Astrocyte (in vitro differentiated cells and primary cell): ENCODE measurements around the gene PPP1R12A. TPM values are rescaled to one million over a fixed set of nuclear protein-coding genes. Genes with fewer than 3 reads are reported as not detected.

ENCODE experiments used
- DNase-seq: peaks from one replicate; pipeline ENCODE4 v3.0.0-alpha.2; 2010; ENCODE audit warnings: low read depth
- FAIRE-seq: peaks from 2 replicates; lab custom pipeline; 2011; peaks lifted over from hg19 to GRCh38; lab: Jason Lieb, UNC
- H2AFZ ChIP-seq: 2 replicates; pipeline ENCODE4 v1.6.0; 2012; ENCODE audit warnings: low read depth, low read length, inconsistent platforms
- H3K27ac ChIP-seq: 2 replicates; pipeline ENCODE4 v1.5.1; 2011; ENCODE audit warnings: low read depth, low read length, inconsistent platforms
- H3K27me3 ChIP-seq: 2 replicates; pipeline ENCODE4 v1.6.0; 2011; ENCODE audit warnings: low read length, inconsistent platforms; ENCODE audit not compliant: insufficient read depth
- H3K36me3 ChIP-seq: 2 replicates; pipeline ENCODE4 v1.5.1; 2011; ENCODE audit warnings: low read length, inconsistent platforms; ENCODE audit not compliant: insufficient read depth
- H3K4me1 ChIP-seq: 2 replicates; pipeline ENCODE4 v1.5.1; 2011; ENCODE audit warnings: low read length, inconsistent platforms; ENCODE audit not compliant: insufficient read depth
- H3K4me2 ChIP-seq: 2 replicates; pipeline ENCODE4 v1.6.0; 2012; ENCODE audit warnings: low read length, inconsistent platforms
- H3K4me3 ChIP-seq: 2 replicates; pipeline ENCODE4 v1.5.1; 2011; ENCODE audit warnings: low read depth, mild to moderate bottlenecking, low read length, inconsistent platforms; ENCODE audit not compliant: insufficient read depth
- H3K79me2 ChIP-seq: 2 replicates; pipeline ENCODE4 v1.6.0; 2012; ENCODE audit warnings: mild to moderate bottlenecking, low read length, inconsistent platforms; ENCODE audit not compliant: insufficient read depth
- H3K9ac ChIP-seq: 2 replicates; pipeline ENCODE4 v1.6.0; 2012; ENCODE audit warnings: mild to moderate bottlenecking, low read length, inconsistent platforms
- H3K9me3 ChIP-seq: 2 replicates; pipeline ENCODE4 v1.5.1; 2012; ENCODE audit warnings: low read depth, mild to moderate bottlenecking, low read length, inconsistent platforms; ENCODE audit not compliant: insufficient read depth
- H4K20me1 ChIP-seq: 2 replicates; pipeline ENCODE4 v1.6.0; 2012; ENCODE audit warnings: low read length, inconsistent platforms; ENCODE audit not compliant: insufficient read depth
- H3K27ac Mint-ChIP-seq: one replicate; pipeline ENCODE4 v1.8.0; 2021; ENCODE audit warnings: mild to moderate bottlenecking, mixed read lengths; ENCODE audit not compliant: unreplicated experiment
- H3K27me3 Mint-ChIP-seq: one replicate; pipeline ENCODE4 v1.8.0; 2021; ENCODE audit warnings: low read depth, mixed read lengths; ENCODE audit not compliant: unreplicated experiment
- H3K36me3 Mint-ChIP-seq: one replicate; pipeline ENCODE4 v1.8.0; 2021; ENCODE audit warnings: low read depth, mixed read lengths; ENCODE audit not compliant: unreplicated experiment
- H3K4me1 Mint-ChIP-seq: one replicate; pipeline ENCODE4 v1.8.0; 2021; ENCODE audit warnings: low read depth, mixed read lengths; ENCODE audit not compliant: unreplicated experiment
- H3K4me3 Mint-ChIP-seq: one replicate; pipeline ENCODE4 v1.8.0; 2021; ENCODE audit warnings: mild to moderate bottlenecking, moderate library complexity, mixed read lengths; ENCODE audit not compliant: unreplicated experiment
- H3K9me3 Mint-ChIP-seq: one replicate; pipeline ENCODE4 v1.8.0; 2021; ENCODE audit warnings: mild to moderate bottlenecking, mixed read lengths; ENCODE audit not compliant: unreplicated experiment
- CTCF ChIP-seq: IDR thresholded peaks from 2 replicates; pipeline ENCODE4 v1.5.1; 2011; ENCODE audit warnings: low read depth, mild to moderate bottlenecking, inconsistent platforms, low read length, moderate library complexity; ENCODE audit not compliant: insufficient read depth
- EZH2 ChIP-seq: IDR thresholded peaks from 2 replicates; pipeline ENCODE4 v1.6.1; 2012; ENCODE audit warnings: mild to moderate bottlenecking, low read length, inconsistent platforms; ENCODE audit not compliant: insufficient read depth
- total RNA-seq: library from RNA; stranded (reverse); gene quantifications from 2 replicates; pipeline ENCODE4 v1.2.1, GENCODE V29; 2021

PPP1R12A gene
- total RNA-seq, 1 donor from 2014 or later = 115 TPM

GRCh38 chr12:79843978-79844377, 90.9 kb downstream of the PPP1R12A start:
- H3K9me3 Mint-ChIP-seq = peaks cover 3% of the 10 kb centered on the region
- Histone ChIP-seq H3K4me3 (no peak overlapping the region), H3K9me3 (peaks cover 3% of the 10 kb centered on the region), H3K79me2 (peaks cover 89% of the 10 kb centered on the region), H3K27me3 (no peaks in the 10 kb centered on the region), H3K4me1 (peaks cover 13% of the 10 kb centered on the region), H3K4me2 (no peak overlapping the region), H3K36me3 (peaks cover 13% of the 10 kb centered on the region), H3K9ac (no peak overlapping the region), H3K27ac (peak overlapping the region; percentile 28), H4K20me1 (peaks cover 65% of the 10 kb centered on the region), H2AFZ (no peak overlapping the region)
- peaks cover 10% of the 10 kb centered on the region for H3K36me3 Mint-ChIP-seq
- TF ChIP-seq CTCF (no peak), EZH2 (no peak)
- DNase-seq = no peak
- peak overlapping the region; percentile 59 for H3K27ac Mint-ChIP-seq
- H3K27me3 Mint-ChIP-seq = no peaks in the 10 kb centered on the region
- no peak overlapping the region for H3K4me3 Mint-ChIP-seq
- peaks cover 31% of the 10 kb centered on the region for H3K4me1 Mint-ChIP-seq
- FAIRE-seq = no peak

GRCh38 chr12:79842630-79843029, 92.3 kb downstream of the PPP1R12A start:
- DNase-seq = no peak
- H3K4me3 Mint-ChIP-seq = no peak overlapping the region
- no peaks in the 10 kb centered on the region for H3K27me3 Mint-ChIP-seq
- Histone ChIP-seq H4K20me1 (peaks cover 57% of the 10 kb centered on the region), H3K9ac (no peak overlapping the region), H3K4me3 (no peak overlapping the region), H3K9me3 (peaks cover 10% of the 10 kb centered on the region), H3K79me2 (peaks cover 89% of the 10 kb centered on the region), H3K4me2 (no peak overlapping the region), H2AFZ (no peak overlapping the region), H3K36me3 (peaks cover 14% of the 10 kb centered on the region), H3K4me1 (peaks cover 13% of the 10 kb centered on the region), H3K27ac (no peak overlapping the region), H3K27me3 (no peaks in the 10 kb centered on the region)
- H3K27ac Mint-ChIP-seq = no peak overlapping the region
- no peak for TF ChIP-seq EZH2
- no peak for TF ChIP-seq CTCF
- no peak for FAIRE-seq
- H3K4me1 Mint-ChIP-seq = peaks cover 28% of the 10 kb centered on the region
- H3K9me3 Mint-ChIP-seq = peaks cover 11% of the 10 kb centered on the region
- peaks cover 21% of the 10 kb centered on the region for H3K36me3 Mint-ChIP-seq

- Histone ChIP-seq H3K4me2 (no peak overlapping the region), H4K20me1 (peaks cover 53% of the 10 kb centered on the region), H3K9ac (no peak overlapping the region), H2AFZ (no peak overlapping the region), H3K4me1 (peaks cover 13% of the 10 kb centered on the region), H3K9me3 (peaks cover 10% of the 10 kb centered on the region), H3K36me3 (peaks cover 16% of the 10 kb centered on the region), H3K27ac (no peak overlapping the region), H3K4me3 (no peak overlapping the region), H3K27me3 (no peaks in the 10 kb centered on the region), H3K79me2 (peaks cover 87% of the 10 kb centered on the region)
- Mint-ChIP-seq H3K27ac (peak overlapping the region; percentile 8), H3K27me3 (no peaks in the 10 kb centered on the region), H3K36me3 (peaks cover 23% of the 10 kb centered on the region), H3K9me3 (peaks cover 12% of the 10 kb centered on the region), H3K4me3 (no peak overlapping the region), H3K4me1 (peaks cover 21% of the 10 kb centered on the region)
- DNase-seq (no peak), FAIRE-seq (no peak)
- TF ChIP-seq CTCF (no peak), EZH2 (no peak)
Measured at GRCh38 chr12:79841878-79842265, 93.0 kb downstream of the PPP1R12A start.
